ENCODE results near the gene CRIM1. TPM values are rescaled to one million over a fixed set of nuclear protein-coding genes. Genes with fewer than 3 reads are reported as not detected.
A peak's percentile ranks its signal among the peaks of the same experiment; 100 is the strongest.

CRIM1 gene
- total RNA-seq, 1 donor from 2014 or later = 103 TPM

DNA sequence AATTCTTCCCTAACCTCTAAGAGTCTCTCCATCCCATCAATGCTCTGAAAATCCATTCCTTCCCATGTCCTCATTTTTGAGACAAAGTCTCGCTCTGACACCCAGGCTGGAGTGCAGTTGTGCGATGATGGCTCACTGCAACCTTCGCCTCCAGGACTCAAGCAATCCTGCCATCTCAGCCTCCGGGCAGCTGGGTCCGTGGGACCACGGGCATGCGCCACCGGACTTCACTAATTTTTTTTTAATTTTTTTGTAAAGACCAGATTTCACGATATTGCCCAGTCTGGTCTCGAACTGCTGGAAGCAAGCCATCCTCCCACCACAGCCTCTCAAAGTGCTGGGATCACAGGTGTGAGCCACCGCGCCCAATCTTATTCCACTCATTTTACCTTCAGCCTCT lies 240.8 kb downstream of the CRIM1 start:
- Histone ChIP-seq H3K4me3 (ENCODE audit: low read depth, low read length) (no peak overlapping the region), H3K27me3 (ENCODE audit: control insufficient read depth, insufficient read depth, low read length) (no peaks in the 10 kb centered on the region), H3K36me3 (ENCODE audit: control insufficient read depth, insufficient read depth, low read length) (no peaks in the 10 kb centered on the region)
- TF ChIP-seq, protein P1, sequence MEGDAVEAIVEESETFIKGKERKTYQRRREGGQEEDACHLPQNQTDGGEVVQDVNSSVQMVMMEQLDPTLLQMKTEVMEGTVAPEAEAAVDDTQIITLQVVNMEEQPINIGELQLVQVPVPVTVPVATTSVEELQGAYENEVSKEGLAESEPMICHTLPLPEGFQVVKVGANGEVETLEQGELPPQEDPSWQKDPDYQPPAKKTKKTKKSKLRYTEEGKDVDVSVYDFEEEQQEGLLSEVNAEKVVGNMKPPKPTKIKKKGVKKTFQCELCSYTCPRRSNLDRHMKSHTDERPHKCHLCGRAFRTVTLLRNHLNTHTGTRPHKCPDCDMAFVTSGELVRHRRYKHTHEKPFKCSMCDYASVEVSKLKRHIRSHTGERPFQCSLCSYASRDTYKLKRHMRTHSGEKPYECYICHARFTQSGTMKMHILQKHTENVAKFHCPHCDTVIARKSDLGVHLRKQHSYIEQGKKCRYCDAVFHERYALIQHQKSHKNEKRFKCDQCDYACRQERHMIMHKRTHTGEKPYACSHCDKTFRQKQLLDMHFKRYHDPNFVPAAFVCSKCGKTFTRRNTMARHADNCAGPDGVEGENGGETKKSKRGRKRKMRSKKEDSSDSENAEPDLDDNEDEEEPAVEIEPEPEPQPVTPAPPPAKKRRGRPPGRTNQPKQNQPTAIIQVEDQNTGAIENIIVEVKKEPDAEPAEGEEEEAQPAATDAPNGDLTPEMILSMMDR (IDR thresholded peaks at IDR 0.05; ENCODE audit: insufficient read depth, low read length, poor library complexity, severe bottlenecking) = no peak
- DNase-seq (ENCODE audit: low read depth) = no peak

GRCh38 chr2:36597003-36597531 lies 241.5 kb downstream of the CRIM1 start:
- no peak for DNase-seq (ENCODE audit: low read depth)
- no peaks in the 10 kb centered on the region for H3K27me3 ChIP-seq (ENCODE audit: control insufficient read depth, insufficient read depth, low read length)
- TF ChIP-seq, protein P1 (IDR thresholded peaks at IDR 0.05; ENCODE audit: insufficient read depth, low read length, poor library complexity, severe bottlenecking) = no peak
- H3K36me3 ChIP-seq (ENCODE audit: control insufficient read depth, insufficient read depth, low read length) = no peaks in the 10 kb centered on the region
- peak overlapping the region; percentile 75 for H3K4me3 ChIP-seq (ENCODE audit: low read depth, low read length)

GRCh38 chr2:36597532-36598377 lies 242.2 kb downstream of the CRIM1 start, which contains the start of gene FEZ2:
Gene FEZ2 (minus strand): TSS chr2:36598168. CDS start chr2:36598142, 26 bp downstream.
- peak; percentile 23 for DNase-seq (ENCODE audit: low read depth)
- TF ChIP-seq, protein P1 (IDR thresholded peaks at IDR 0.05; ENCODE audit: insufficient read depth, low read length, poor library complexity, severe bottlenecking) = no peak
- Histone ChIP-seq H3K36me3 (ENCODE audit: control insufficient read depth, insufficient read depth, low read length) (no peaks in the 10 kb centered on the region), H3K4me3 (ENCODE audit: low read depth, low read length) (peak within 1 kb of the TSS; percentile 75), H3K27me3 (ENCODE audit: control insufficient read depth, insufficient read depth, low read length) (no peaks in the 10 kb centered on the region)

Other genes with a start within 250 kb of the CRIM1 start
- gene FEZ2, start 242.4 kb downstream of the CRIM1 start, total RNA-seq = 33.0 and 40.8 TPM in 2 replicates